Measurements from ENCODE around the gene MS4A6A. TPM values are rescaled to one million over a fixed set of nuclear protein-coding genes. Genes with fewer than 3 reads are reported as not detected.
A peak's percentile ranks its signal among the peaks of the same experiment; 100 is the strongest.
"Not testable (repeated sequence)": the region's sequence is repeated elsewhere in the genome, so short reads cannot be mapped to it uniquely, and the experiment has no call there.

MS4A6A gene, protein sequence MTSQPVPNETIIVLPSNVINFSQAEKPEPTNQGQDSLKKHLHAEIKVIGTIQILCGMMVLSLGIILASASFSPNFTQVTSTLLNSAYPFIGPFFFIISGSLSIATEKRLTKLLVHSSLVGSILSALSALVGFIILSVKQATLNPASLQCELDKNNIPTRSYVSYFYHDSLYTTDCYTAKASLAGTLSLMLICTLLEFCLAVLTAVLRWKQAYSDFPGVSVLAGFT
- 10 to 100 TPM; 18.6 to 29.1 (median 25.8) TPM for polyA plus RNA-seq (ENCODE audit: insufficient read length in 10 of 10)
- long read RNA-seq, donor 1, partial matches to known transcripts, result 0 of 4 reads
- long read RNA-seq, donor 1, other reads (novel, unspliced or antisense), result 0 of 4 reads
- long read RNA-seq, donor 2, partial matches to known transcripts, result 0 of 4 reads
- long read RNA-seq, donor 2, other reads (novel, unspliced or antisense), result 0 of 4 reads
- long read RNA-seq, donor 3, result 0 reads
- long read RNA-seq, donor 4, partial matches to known transcripts, result 0 of 2 reads
- long read RNA-seq, donor 4, other reads (novel, unspliced or antisense), result 0 of 2 reads
- long read RNA-seq, donor 5, partial matches to known transcripts, result 7 of 12 reads
- long read RNA-seq, donor 5, other reads (novel, unspliced or antisense), result 0 of 12 reads
- long read RNA-seq, donor 6, partial matches to known transcripts, result 9 of 9 reads
- long read RNA-seq, donor 6, other reads (novel, unspliced or antisense), result 0 of 9 reads
- long read RNA-seq, donor 7, result 0 reads
- long read RNA-seq, donor 8, partial matches to known transcripts, result 5 of 6 reads
- long read RNA-seq, donor 8, other reads (novel, unspliced or antisense), result 0 of 6 reads
- long read RNA-seq, donor 9, result 0 reads

- no peak for DNase-seq
Measured at GRCh38 chr11:60182541-60183330, at the start of gene MS4A6A. MS4A6A (minus strand) TSS chr11:60183083; CDS start chr11:60181727, 1,356 bp downstream.

GRCh38 chr11:60230681-60231080, 47.8 kb upstream of the MS4A6A start:
- DNase-seq, result no peak

DNA sequence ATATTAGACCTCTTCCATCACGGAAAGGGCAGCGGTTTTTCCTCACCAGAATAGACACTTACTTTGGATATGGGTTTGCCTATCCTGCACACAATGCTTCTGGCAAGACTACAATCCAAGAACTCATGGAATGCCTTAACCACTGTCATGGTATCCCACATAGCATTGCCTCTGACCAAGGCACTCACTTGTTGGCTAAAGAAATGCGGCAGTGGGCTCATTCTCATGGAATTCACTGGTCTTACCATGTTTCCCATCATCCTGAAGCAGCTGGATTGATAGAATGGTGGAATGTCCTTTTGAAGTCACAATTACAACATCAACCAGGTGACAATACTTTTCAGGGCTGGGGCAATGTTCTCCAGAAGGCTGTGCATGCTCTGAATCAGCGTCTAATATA, 39.3 kb upstream of the MS4A6A start:
- DNase-seq, result no peak

DNA sequence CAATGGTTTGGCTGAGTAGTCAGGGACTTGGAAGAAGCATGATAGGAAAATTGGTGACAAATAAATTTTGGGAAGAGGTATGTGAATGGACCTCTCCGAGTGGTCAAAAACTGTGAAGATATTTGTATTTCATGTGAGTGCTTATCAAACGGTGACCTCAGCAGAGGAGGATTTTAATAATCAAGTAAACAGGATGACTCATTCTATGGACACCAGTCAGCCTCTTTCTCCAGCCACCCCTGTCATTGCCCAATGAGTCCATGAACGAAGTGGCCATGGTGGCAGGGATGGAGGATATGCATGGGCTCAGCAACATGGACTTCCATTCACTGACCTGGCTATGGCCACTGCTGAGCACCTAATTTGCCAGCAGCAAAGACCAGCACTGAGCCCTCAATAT, 38.8 kb upstream of the MS4A6A start:
- no peak for DNase-seq

DNA sequence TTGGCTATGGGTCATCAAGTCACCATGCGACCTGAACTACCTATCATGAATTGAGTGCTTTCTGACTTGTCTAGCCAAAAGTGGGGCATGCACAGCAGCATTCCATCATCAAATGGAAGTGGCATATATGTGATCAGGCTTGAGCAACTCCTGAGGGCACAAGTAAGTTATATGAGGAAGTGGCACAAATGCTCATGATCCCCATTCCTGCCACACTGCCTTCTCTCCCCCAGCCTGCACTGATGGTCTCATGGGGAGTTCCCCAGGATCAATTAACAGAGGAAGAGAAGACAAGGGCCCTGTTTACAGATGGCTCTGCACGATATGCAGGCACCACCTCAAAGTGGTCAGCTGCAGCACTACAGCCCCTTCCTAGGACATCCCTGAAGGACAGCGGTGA, 38.3 kb upstream of the MS4A6A start:
- no peak for DNase-seq

DNA sequence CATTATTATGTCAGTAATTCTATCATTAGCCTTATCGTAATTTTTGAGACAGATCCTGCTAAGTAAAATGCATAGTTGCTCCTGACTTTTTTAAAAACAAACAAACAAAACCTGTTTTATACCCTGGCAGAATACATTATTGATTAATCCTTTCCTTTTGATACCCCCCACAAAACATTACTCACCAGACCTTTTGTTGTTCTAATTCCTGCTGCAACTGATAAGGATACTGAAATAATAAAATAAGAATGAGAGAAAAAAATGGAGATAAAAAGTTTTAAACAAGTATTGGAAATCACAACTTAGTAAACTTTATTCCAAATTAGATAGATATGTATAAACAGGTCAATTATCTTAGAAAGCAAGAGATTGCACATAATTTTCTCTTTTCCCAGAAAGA, 31.5 kb upstream of the MS4A6A start:
- no peak for DNase-seq

DNA sequence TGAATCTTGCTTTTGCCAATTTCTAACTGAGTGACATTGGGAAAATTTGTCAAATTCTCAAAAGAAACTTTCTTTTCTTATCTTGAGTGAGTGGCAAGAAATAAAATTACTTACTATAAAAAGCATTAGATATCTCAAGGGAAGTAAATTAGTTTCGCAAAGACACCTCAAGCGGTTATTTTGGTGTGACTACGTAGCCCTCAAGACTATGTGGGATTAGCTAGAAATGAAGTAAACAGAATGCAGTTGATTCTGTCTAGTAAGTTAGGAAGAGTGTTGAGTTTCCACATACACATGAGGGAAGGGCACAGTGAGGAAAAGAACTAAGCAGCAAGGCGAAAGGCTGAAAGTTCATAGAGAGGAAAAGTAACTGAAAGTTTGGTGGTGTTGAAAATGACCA, 28.3 kb upstream of the MS4A6A start:
- no peak for DNase-seq

DNA sequence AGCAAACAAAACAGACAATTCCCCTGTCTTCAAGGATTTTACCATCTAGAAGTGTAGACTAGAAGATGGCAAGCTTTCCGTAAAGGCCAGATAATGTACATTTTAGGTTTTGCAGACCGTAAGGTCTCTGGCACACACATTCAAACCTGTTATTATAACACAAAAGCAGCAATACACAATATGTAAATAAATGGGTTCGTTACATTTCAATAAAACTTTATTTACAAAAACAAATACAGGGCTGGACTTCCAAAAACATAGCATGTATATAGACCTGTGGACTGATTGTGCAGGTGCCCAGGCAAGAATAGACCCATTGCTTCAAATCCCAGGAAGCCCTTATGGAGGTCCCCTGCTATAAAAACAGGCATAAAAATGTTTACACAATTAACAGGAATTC, 27.1 kb upstream of the MS4A6A start:
- no peak for DNase-seq

- no peak for DNase-seq
Measured at GRCh38 chr11:60208951-60209350, 26.1 kb upstream of the MS4A6A start.

DNA sequence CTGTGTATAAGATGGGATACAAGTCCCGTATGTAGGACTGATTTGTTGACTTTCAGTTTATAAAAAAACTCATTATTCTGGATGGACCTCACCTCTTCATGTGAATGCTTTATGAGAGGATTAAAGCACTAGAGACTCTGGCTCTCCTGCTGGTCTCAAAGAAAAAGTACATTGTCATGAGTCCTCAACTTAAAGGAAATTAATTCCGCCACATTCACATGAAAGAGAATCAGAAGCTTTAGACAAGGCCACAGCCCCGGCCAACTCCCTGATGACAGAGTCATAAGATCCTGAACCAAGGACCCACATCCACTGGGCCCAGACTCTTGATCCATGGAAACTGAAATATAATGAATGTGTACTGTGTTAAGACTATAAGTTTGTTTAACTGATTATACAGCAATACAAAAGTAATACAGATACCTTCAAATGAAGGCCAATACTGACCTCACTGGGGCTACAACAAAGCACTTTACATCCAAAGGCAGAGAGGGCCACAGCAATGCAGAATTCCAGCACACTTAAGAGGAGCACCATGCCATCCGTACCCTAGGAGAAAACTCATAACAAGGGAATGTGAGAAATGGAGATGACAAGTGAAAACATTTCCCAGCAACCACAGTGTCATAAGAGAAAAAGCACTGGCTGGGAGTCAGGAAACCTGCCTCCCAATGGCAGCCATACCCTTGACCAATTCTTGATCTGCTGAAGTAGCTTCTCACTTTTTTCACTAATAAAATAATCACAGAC, 25.4 kb upstream of the MS4A6A start:
- DNase-seq, result no peak

GRCh38 chr11:60206616-60207015, 23.7 kb upstream of the MS4A6A start:
- DNase-seq, result no peak

GRCh38 chr11:60204922-60205321, 22.0 kb upstream of the MS4A6A start:
- no peak for DNase-seq

DNA sequence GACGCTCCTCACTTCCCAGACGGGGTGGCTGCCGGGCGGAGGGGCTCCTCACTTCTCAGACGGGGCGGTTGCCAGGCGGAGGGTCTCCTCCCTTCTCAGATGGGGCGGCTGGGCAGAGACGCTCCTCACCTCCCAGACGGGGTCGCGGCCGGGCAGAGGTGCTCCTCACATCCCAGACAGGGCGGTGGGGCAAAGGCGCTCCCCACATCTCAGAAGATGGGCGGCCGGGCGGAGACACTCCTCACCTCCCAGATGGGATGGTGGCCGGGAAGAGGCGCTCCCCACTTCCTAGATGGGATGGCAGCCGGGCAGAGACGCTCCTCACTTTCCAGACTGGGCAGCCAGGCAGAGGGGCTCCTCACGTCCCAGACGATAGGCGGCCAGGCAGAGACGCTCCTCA, 18.5 kb upstream of the MS4A6A start:
- not testable (repeated sequence) for DNase-seq

DNA sequence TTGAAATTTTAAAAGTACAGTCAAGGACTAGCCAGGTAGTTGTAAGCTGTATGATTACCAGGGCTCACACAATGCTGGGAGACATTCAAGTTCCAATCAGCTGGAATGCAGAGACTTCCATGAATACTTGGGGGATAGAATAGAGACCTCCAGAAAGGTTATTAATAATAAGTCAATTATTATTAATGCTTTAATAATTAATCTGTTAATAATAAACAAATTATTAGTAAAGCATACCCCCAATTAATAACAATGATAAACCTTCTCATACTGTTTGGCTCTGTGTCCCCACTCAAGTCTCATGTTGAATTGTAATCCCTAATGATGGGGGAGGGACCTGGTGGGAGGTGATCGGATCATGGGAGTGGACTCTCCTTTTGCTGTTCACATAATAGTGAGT, 14.6 kb upstream of the MS4A6A start:
- DNase-seq, result no peak

- DNase-seq, result peak in 1 of 3 donors; percentile 12
Measured at GRCh38 chr11:60195923-60196368, 13.1 kb upstream of the MS4A6A start.

GRCh38 chr11:60194511-60194910, 11.6 kb upstream of the MS4A6A start:
- no peak for DNase-seq

DNA sequence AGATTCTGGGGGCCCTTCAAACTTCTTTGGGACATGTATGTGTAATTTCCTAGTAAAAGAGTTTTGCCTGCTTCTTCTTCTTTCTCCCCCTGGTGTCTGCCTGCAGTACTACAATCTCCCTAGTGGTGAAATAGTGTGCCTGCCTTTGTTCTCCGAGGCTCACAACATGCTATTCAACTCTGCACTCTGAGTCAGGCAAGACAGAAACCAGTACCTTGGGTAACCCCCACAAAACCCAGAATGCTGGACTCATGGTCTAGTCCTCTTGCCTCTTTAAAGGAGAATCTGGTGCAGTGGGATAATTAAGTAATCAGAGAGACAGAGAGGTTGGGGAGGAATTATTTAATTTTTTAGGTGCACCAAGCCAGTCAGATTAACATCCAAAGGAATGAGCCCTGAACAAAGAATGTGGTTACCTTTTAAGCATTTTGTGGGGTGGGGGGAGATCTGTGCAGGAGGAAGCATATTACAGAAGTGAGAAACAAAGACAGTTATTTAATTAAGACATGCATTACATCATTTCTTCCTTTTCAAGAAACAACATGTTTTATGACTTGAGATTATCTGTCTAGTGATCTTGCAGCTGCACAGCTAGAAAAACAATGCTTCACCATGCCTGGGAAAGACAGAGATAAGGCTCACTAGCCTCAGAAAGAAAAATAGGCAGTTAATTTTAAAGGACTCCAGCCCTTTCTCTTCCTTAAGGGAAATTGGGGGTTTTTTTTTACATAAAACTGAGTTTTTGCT, 11.0 kb upstream of the MS4A6A start:
- no peak for DNase-seq

GRCh38 chr11:60192564-60192963, 9.7 kb upstream of the MS4A6A start:
- not testable (repeated sequence) for DNase-seq

GRCh38 chr11:60188481-60188880, 5.6 kb upstream of the MS4A6A start:
- DNase-seq, result not testable (repeated sequence)

DNA sequence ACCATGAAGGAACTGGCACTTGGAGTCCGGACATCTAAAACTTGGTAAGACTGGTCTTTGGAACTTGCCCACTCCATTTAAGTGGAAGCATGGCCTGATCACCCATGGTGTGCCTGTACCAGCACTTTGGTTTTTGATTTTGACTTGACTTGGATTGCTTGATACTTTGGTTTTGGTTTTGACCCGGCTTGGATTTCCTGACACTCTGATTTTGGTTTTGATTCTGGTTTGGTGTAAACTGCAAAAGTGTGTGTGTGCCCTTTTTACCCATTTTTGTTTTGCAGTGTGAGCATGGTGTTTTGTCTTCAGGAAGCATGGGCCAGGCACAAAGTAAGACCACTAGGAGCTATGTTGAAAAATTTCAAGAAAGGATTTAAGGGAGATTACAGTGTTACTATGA, 3.2 kb upstream of the MS4A6A start:
- DNase-seq, result not testable (repeated sequence)

DNA sequence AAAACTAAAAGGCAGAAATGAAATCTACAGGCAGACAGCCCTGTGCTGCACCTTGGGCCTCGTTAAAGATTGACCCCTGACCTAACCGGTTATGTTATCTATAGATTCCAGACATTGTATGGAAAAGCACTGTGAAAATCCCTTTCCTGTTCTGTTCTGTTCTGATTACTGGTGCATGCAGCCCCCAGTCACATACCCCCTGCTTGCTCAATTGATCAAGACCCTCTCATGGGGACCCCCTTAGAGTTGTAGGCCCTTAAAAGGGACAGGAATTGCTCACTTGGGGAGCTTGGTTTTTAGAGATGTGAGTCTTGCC, 2.6 kb upstream of the MS4A6A start:
- DNase-seq, result not testable (repeated sequence)

Data from muscle of back (tissue), 13 donors.